Measurements from ENCODE around the gene ADSS2.

The ADSS2 gene

DNA sequence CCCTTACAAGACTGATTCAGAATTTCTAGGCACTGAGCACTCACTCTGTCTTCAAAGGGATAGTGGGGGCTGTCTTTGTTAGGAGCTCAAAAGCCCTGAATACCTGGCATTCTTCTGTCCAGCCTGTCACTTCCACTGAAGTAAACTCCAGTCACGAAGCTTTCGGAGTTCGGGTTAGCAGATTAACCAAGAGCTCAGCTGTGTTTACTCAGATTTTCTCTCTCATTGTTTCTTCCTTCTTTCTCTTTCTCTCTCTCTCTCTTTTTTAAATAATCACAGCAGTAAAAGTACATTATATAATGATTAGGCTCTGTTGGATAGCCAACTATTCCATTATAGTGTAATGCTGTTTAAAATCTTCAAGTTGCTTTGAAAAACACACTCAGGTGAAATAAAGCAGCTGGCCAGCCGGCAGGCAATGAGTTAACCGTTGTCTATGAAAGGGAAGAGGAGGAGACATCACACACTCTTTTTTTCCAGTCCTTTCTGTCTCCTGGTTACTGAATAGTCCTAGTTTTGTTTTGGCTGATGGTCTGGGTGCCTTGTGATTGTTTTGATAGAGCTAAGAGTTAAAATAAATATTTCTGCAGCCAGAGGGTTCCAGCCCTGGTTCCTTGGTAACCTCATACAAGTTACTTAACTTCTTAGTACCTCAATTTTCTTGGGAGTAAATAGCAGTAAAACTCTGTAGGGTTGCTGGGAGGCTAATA lies 89.8 kb downstream of the ADSS2 start:
- DNase-seq: no peak
